Nephron (organoid): ENCODE data around the gene GOLPH3.

Experiments used
- H3K27ac Mint-ChIP-seq, 3 experiments: 2 replicates each; pipeline ENCODE4 v1.8.0; 2020; ENCODE audit warnings: mixed read lengths in 3 of 3, mild to moderate bottlenecking in 2 of 3, moderate library complexity in 1 of 3
- H3K27me3 Mint-ChIP-seq: 2 replicates; pipeline ENCODE4 v1.8.0; 2021; ENCODE audit warnings: low read depth, mild to moderate bottlenecking, moderate library complexity, mixed read lengths
- H3K36me3 Mint-ChIP-seq: 2 replicates; pipeline ENCODE4 v1.8.0; 2020; ENCODE audit warnings: low read depth, mixed read lengths
- H3K4me1 Mint-ChIP-seq: 2 replicates; pipeline ENCODE4 v1.8.0; 2020; ENCODE audit warnings: mixed read lengths
- H3K4me3 Mint-ChIP-seq, 3 experiments: 2 replicates each; pipeline ENCODE4 v1.8.0; 2020; ENCODE audit warnings: mild to moderate bottlenecking in 3 of 3, mixed read lengths in 3 of 3, moderate library complexity in 2 of 3
- H3K9me3 Mint-ChIP-seq: 2 replicates; pipeline ENCODE4 v1.8.0; 2020; ENCODE audit warnings: mixed read lengths
- TF ChIP-seq, protein P1 (sequence below), 3 experiments: fragments of 200-600 bp; sonication (generic); IDR thresholded peaks; one replicate each; pipeline ENCODE4 v1.5.0; 2021; ENCODE audit warnings: antibody characterized with exemption in 3 of 3; ENCODE audit not compliant: unreplicated experiment in 3 of 3

The GOLPH3 gene

DNA sequence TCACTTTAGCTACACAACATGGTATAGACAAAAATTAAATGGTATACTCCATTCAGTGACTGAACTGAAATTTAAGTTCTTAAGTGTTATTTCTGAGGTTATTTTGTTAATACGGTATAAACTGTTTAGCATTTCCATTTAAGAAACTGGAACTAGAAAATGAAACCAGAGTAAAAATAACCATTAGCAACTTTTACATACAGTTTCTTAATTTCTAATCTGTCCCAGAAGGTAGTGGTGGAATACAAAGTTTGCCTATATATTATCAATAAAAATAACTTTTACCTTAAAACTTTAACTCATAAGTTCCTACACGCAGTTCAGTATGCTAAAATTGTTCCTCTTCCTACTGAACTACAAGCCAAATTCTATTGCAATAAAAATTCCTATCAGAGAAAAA, 10.3 kb downstream of the GOLPH3 start:
- Mint-ChIP-seq H3K36me3 (peaks cover 46% of the 10 kb centered on the region), H3K27me3 (no peaks in the 10 kb centered on the region), H3K4me3 (no peak overlapping the region), H3K27ac (no peak overlapping the region), H3K9me3 (no peaks in the 10 kb centered on the region), H3K4me1 (peaks cover 7% of the 10 kb centered on the region)
- TF ChIP-seq, protein P1, sequence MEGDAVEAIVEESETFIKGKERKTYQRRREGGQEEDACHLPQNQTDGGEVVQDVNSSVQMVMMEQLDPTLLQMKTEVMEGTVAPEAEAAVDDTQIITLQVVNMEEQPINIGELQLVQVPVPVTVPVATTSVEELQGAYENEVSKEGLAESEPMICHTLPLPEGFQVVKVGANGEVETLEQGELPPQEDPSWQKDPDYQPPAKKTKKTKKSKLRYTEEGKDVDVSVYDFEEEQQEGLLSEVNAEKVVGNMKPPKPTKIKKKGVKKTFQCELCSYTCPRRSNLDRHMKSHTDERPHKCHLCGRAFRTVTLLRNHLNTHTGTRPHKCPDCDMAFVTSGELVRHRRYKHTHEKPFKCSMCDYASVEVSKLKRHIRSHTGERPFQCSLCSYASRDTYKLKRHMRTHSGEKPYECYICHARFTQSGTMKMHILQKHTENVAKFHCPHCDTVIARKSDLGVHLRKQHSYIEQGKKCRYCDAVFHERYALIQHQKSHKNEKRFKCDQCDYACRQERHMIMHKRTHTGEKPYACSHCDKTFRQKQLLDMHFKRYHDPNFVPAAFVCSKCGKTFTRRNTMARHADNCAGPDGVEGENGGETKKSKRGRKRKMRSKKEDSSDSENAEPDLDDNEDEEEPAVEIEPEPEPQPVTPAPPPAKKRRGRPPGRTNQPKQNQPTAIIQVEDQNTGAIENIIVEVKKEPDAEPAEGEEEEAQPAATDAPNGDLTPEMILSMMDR (IDR thresholded peaks at IDR 0.05; ENCODE audit: unreplicated experiment in 3 of 3) = no peak

GRCh38 chr5:32163053-32163452, 11.1 kb downstream of the GOLPH3 start:
- Mint-ChIP-seq H3K27me3 (no peaks in the 10 kb centered on the region), H3K27ac (no peak overlapping the region), H3K36me3 (peaks cover 39% of the 10 kb centered on the region), H3K9me3 (no peaks in the 10 kb centered on the region), H3K4me1 (no peaks in the 10 kb centered on the region), H3K4me3 (no peak overlapping the region)
- TF ChIP-seq, protein P1 (IDR thresholded peaks at IDR 0.05; ENCODE audit: unreplicated experiment in 3 of 3) = no peak

GRCh38 chr5:32160228-32160627, 13.9 kb downstream of the GOLPH3 start:
- Mint-ChIP-seq H3K9me3 (no peaks in the 10 kb centered on the region), H3K27me3 (no peaks in the 10 kb centered on the region), H3K4me1 (no peaks in the 10 kb centered on the region), H3K4me3 (no peak overlapping the region), H3K27ac (no peak overlapping the region), H3K36me3 (peaks cover 17% of the 10 kb centered on the region)
- TF ChIP-seq, protein P1 (IDR thresholded peaks at IDR 0.05; ENCODE audit: unreplicated experiment in 3 of 3) = no peak

- TF ChIP-seq, protein P1 (IDR thresholded peaks at IDR 0.05; ENCODE audit: unreplicated experiment in 3 of 3) = no peak
- Mint-ChIP-seq H3K4me3 (no peak overlapping the region), H3K27ac (no peak overlapping the region), H3K9me3 (no peaks in the 10 kb centered on the region), H3K4me1 (peaks cover under 1% of the 10 kb centered on the region), H3K27me3 (no peaks in the 10 kb centered on the region), H3K36me3 (peaks cover 17% of the 10 kb centered on the region)
Measured at GRCh38 chr5:32159328-32160072, 14.6 kb downstream of the GOLPH3 start.

GRCh38 chr5:32158679-32158975, 15.5 kb downstream of the GOLPH3 start:
- H3K27ac Mint-ChIP-seq = no peak overlapping the region
- H3K27me3 Mint-ChIP-seq = no peaks in the 10 kb centered on the region
- TF ChIP-seq, protein P1 (IDR thresholded peaks at IDR 0.05; ENCODE audit: unreplicated experiment in 3 of 3) = no peak
- H3K4me1 Mint-ChIP-seq = peaks cover 10% of the 10 kb centered on the region
- peaks cover 15% of the 10 kb centered on the region for H3K36me3 Mint-ChIP-seq
- no peaks in the 10 kb centered on the region for H3K9me3 Mint-ChIP-seq
- H3K4me3 Mint-ChIP-seq = no peak overlapping the region

DNA sequence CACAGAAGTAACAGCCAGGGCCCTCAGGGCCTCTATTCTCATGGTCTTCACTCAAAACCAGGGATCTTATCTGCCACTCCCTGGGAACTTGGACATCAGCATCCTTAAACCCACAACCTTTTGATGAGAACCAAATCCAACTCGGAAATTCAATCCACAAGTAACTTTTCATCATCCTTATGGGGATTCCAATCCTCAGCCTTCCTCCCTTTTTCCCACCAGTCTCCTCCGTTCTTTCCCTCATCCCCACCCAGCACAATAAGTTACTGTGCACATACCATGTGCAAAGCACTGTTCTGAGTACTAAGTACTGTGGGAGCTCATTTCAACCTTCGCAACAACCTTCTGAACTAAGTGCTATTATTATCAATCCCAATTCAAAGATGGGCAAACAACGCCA, 17.0 kb downstream of the GOLPH3 start:
- H3K27me3 Mint-ChIP-seq = no peaks in the 10 kb centered on the region
- no peak overlapping the region for H3K27ac Mint-ChIP-seq
- H3K4me1 Mint-ChIP-seq = peaks cover 16% of the 10 kb centered on the region
- no peak overlapping the region for H3K4me3 Mint-ChIP-seq
- H3K9me3 Mint-ChIP-seq = no peaks in the 10 kb centered on the region
- peaks cover 16% of the 10 kb centered on the region for H3K36me3 Mint-ChIP-seq
- TF ChIP-seq, protein P1 (IDR thresholded peaks at IDR 0.05; ENCODE audit: unreplicated experiment in 3 of 3) = no peak
